Measurements from ENCODE around the gene PDCD10.

Gene PDCD10

GRCh38 chr3:167734498-167735232, at the start of gene PDCD10:
Gene PDCD10, minus strand, starts transcription at chr3:167734892. Its CDS starts 14,735 bp downstream, at chr3:167720157.
- DNase-seq (ENCODE audit: low read depth in 2 of 2) = peak; percentile 91 to 94

GRCh38 chr3:167783781-167784180, 49.1 kb upstream of the PDCD10 start:
- no peak for DNase-seq (ENCODE audit: low read depth in 2 of 2)

GRCh38 chr3:167780214-167780883, 45.7 kb upstream of the PDCD10 start:
- DNase-seq (ENCODE audit: low read depth in 2 of 2) = no peak

GRCh38 chr3:167777356-167777755, 42.7 kb upstream of the PDCD10 start:
- DNase-seq (ENCODE audit: low read depth in 2 of 2) = no peak

- DNase-seq (ENCODE audit: low read depth in 2 of 2) = no peak
These were observed 41.5 kb upstream of the PDCD10 start for GRCh38 chr3:167776066-167776685.

GRCh38 chr3:167773584-167773983, 38.9 kb upstream of the PDCD10 start:
- no peak for DNase-seq (ENCODE audit: low read depth in 2 of 2)

GRCh38 chr3:167772992-167773391, 38.3 kb upstream of the PDCD10 start:
- DNase-seq (ENCODE audit: low read depth in 2 of 2) = no peak

- DNase-seq (ENCODE audit: low read depth in 2 of 2) = no peak
These were observed 27.6 kb upstream of the PDCD10 start for GRCh38 chr3:167762296-167762695.

DNA sequence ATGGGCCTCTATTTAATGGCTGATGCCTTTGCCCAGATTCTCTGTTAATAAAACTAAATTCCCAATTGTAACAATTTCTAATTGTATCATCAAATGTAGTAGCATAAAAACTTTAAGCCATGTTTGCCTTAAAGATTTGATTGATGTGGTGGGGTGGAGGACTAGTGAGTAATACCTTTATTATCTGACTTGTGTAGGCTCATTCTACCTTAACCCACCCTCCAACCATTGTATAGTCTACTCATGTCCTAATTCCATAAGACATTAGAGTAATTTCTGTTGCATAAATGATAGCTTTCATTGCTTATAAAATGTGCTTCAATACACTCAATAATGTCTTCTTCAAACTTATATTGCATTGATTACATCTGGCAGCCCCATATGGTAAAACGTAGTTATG, 26.6 kb upstream of the PDCD10 start:
- DNase-seq (ENCODE audit: low read depth in 2 of 2) = no peak

DNA sequence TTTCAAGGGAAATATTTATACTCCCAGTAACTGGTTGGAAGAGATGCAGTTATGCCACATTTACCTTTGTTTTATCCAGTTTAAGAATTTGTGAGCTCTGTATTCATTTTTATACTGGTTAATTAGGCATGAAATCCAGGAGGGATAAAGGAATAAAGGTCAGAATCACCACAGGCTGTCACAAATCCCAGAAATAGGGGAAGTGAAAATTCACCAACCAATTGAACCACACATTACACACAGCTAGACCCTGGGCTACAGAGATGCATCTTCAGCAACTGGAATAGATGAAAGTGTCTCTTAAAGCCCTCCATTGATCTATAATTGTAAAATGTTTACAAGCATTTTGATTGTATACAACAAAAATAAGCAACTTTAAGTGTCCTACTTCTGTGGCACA, 19.4 kb upstream of the PDCD10 start:
- DNase-seq (ENCODE audit: low read depth in 2 of 2) = no peak

- DNase-seq (ENCODE audit: low read depth in 2 of 2) = no peak
These were observed 15.7 kb upstream of the PDCD10 start for GRCh38 chr3:167750272-167750971.

DNA sequence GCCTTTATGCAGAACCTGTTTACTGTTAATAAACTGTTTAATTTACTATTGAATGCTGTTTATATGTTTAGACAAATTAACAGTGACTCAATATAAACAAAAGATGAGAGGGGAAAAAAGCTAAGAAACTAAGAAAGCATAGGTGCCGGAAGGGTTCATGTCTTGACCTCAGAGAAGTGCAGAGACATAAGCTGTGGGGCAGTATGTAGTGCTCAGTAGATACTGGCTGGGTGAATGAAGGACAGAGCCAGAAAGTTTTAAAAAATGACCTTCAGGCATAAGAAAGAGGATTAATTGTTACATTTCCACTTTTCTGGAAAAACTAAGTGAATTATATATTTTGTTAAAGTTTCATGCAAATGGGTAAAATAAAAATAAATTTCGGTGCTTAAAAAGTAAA, 15.0 kb upstream of the PDCD10 start:
- DNase-seq (ENCODE audit: low read depth in 2 of 2) = no peak

GRCh38 chr3:167749209-167749608, 14.5 kb upstream of the PDCD10 start:
- no peak for DNase-seq (ENCODE audit: low read depth in 2 of 2)

- no peak for DNase-seq (ENCODE audit: low read depth in 2 of 2)
These were observed 9.1 kb upstream of the PDCD10 start for GRCh38 chr3:167743799-167744198.

GRCh38 chr3:167742338-167742737, 7.6 kb upstream of the PDCD10 start:
- no peak for DNase-seq (ENCODE audit: low read depth in 2 of 2)

GRCh38 chr3:167740961-167741587, 6.4 kb upstream of the PDCD10 start:
- DNase-seq (ENCODE audit: low read depth in 2 of 2) = no peak

GRCh38 chr3:167739190-167739810, 4.6 kb upstream of the PDCD10 start:
- no peak for DNase-seq (ENCODE audit: low read depth in 2 of 2)

DNA sequence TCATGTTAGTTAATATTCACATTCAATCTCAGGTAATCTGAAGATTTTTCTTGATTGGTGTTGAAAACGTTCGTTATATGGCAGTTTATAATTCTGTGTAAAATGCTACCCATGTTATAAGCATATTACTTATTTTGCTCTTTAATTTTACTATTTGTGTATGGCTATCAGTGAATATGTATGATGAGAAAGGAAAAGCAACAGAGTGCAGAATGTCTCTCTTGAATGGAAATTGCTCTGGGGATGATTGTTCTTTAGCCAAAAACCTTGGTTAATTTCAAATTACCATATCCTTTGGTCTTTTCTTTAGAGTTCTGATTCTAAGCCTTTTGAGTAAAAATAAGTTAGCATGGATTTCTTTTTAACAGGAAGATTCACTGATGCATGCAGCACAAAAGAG, 3.3 kb upstream of the PDCD10 start:
- no peak for DNase-seq (ENCODE audit: low read depth in 2 of 2)

DNA sequence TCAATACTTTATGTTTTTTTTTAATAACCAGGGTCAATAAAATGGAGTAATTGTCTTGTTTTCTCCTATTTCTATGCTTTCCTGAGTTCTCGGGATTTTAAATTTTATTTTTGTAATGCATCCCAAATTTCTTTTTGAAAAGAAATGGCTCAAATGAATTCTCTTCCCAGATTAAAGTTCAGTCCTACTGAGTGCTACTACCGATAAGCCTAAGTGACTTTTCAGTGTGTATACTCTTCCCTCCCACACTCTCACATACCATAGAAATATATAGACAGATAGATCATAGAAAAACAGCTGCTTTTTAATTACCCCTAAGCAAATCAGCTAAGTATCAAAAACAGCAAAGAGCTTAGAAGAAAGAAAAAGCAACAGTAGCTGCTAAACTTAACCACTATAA, 2.3 kb upstream of the PDCD10 start:
- no peak for DNase-seq (ENCODE audit: low read depth in 2 of 2)

- no peak for DNase-seq (ENCODE audit: low read depth in 2 of 2)
These were observed 1.6 kb upstream of the PDCD10 start for GRCh38 chr3:167736264-167736787.
